H9 (cell line): ENCODE data around the gene FIBP. TPM values are rescaled to one million over a fixed set of nuclear protein-coding genes. Genes with fewer than 3 reads are reported as not detected.

Experiments used
- DNase-seq: peaks from one replicate; pipeline ENCODE4 v3.0.0-alpha.2; 2017
- H2AFZ ChIP-seq: one replicate; pipeline ENCODE4 v1.6.1; 2013; ENCODE audit warnings: mild to moderate bottlenecking, low read length, control low read depth, moderate library complexity
- H2AK5ac ChIP-seq: 2 replicates; pipeline ENCODE4 v1.6.1; 2013; ENCODE audit warnings: low read length, control low read depth, mixed read lengths; ENCODE audit not compliant: insufficient read length
- H2BK120ac ChIP-seq: one replicate; pipeline ENCODE4 v1.6.1; 2013; ENCODE audit warnings: low read depth, mild to moderate bottlenecking, low read length, control low read depth, inconsistent platforms; ENCODE audit not compliant: poor library complexity, severe bottlenecking
- H2BK12ac ChIP-seq: 2 replicates; pipeline ENCODE4 v1.6.1; 2013; ENCODE audit warnings: low read length, control low read depth, mixed read lengths, low read depth; ENCODE audit not compliant: insufficient read length
- H2BK15ac ChIP-seq: 2 replicates; pipeline ENCODE4 v1.6.1; 2013; ENCODE audit warnings: low read depth, low read length, control low read depth
- H2BK20ac ChIP-seq: one replicate; pipeline ENCODE4 v1.6.1; 2013; ENCODE audit warnings: low read depth, mild to moderate bottlenecking, low read length, control low read depth, inconsistent platforms; ENCODE audit not compliant: poor library complexity, severe bottlenecking
- H2BK5ac ChIP-seq: 2 replicates; pipeline ENCODE4 v1.6.1; 2013; ENCODE audit warnings: low read length, control low read depth, mixed read lengths; ENCODE audit not compliant: insufficient read length
- H3K14ac ChIP-seq: 2 replicates; pipeline ENCODE4 v1.6.1; 2013; ENCODE audit warnings: low read length, control low read depth; ENCODE audit not compliant: insufficient read depth
- H3K18ac ChIP-seq: 2 replicates; pipeline ENCODE4 v1.6.1; 2013; ENCODE audit warnings: low read depth, mild to moderate bottlenecking, mixed read lengths, low read length, control low read depth; ENCODE audit not compliant: insufficient read length
- H3K23ac ChIP-seq: 2 replicates; pipeline ENCODE4 v1.6.1; 2013; ENCODE audit warnings: low read length, control low read depth, mixed read lengths, low read depth; ENCODE audit not compliant: insufficient read length
- H3K23me2 ChIP-seq: 2 replicates; pipeline ENCODE4 v1.6.1; 2013; ENCODE audit warnings: low read depth, mild to moderate bottlenecking, mixed read lengths, low read length, control low read depth; ENCODE audit not compliant: insufficient read length, poor library complexity, severe bottlenecking
- H3K27ac ChIP-seq: 2 replicates; pipeline ENCODE4 v1.5.1; 2013; ENCODE audit warnings: low read length, control low read depth, mixed read lengths, low read depth; ENCODE audit not compliant: insufficient read length
- H3K27me3 ChIP-seq: 2 replicates; pipeline ENCODE4 v1.6.1; 2013; ENCODE audit warnings: low read length, control low read depth, inconsistent platforms; ENCODE audit not compliant: insufficient read depth
- H3K4ac ChIP-seq: 2 replicates; pipeline ENCODE4 v1.6.1; 2013; ENCODE audit warnings: low read depth, mild to moderate bottlenecking, control low read depth, inconsistent platforms, low read length, moderate library complexity
- H3K4me1 ChIP-seq: 2 replicates; pipeline ENCODE4 v1.6.1; 2013; ENCODE audit warnings: low read length, control low read depth, inconsistent platforms; ENCODE audit not compliant: insufficient read depth
- H3K4me2 ChIP-seq: 2 replicates; pipeline ENCODE4 v1.6.1; 2013; ENCODE audit warnings: low read length, control low read depth, mixed read lengths; ENCODE audit not compliant: insufficient read length, insufficient read depth
- H3K56ac ChIP-seq: 2 replicates; pipeline ENCODE4 v1.6.1; 2013; ENCODE audit warnings: low read depth, mild to moderate bottlenecking, mixed read lengths, low read length, control low read depth; ENCODE audit not compliant: insufficient read length
- H3K79me1 ChIP-seq: 2 replicates; pipeline ENCODE4 v1.6.1; 2013; ENCODE audit warnings: low read depth, mild to moderate bottlenecking, moderate library complexity, low read length, control low read depth, inconsistent platforms; ENCODE audit not compliant: insufficient read depth, poor library complexity, severe bottlenecking
- H3K79me2 ChIP-seq: 2 replicates; pipeline ENCODE4 v1.6.1; 2013; ENCODE audit warnings: low read length, control low read depth, inconsistent platforms; ENCODE audit not compliant: insufficient read depth
- H3K9ac ChIP-seq: 2 replicates; pipeline ENCODE4 v1.6.1; 2013; ENCODE audit warnings: low read length, control low read depth, mixed read lengths; ENCODE audit not compliant: insufficient read length; ENCODE audit errors: extremely low read depth
- H3K9me3 ChIP-seq: one replicate; pipeline ENCODE4 v1.6.1; 2013; ENCODE audit warnings: low read depth, low read length, inconsistent platforms; ENCODE audit not compliant: control insufficient read depth
- H3T11ph ChIP-seq: one replicate; pipeline ENCODE4 v1.6.1; 2013; ENCODE audit warnings: mild to moderate bottlenecking, low read length, control low read depth, inconsistent platforms
- H4K20me1 ChIP-seq: one replicate; pipeline ENCODE4 v1.6.1; 2013; ENCODE audit not compliant: control insufficient read depth, insufficient read length, insufficient read depth
- H4K5ac ChIP-seq: 2 replicates; pipeline ENCODE4 v1.6.1; 2013; ENCODE audit warnings: low read depth, mild to moderate bottlenecking, mixed read lengths, low read length, control low read depth; ENCODE audit not compliant: insufficient read length
- H4K8ac ChIP-seq: replicated peaks from 2 replicates; pipeline ENCODE4 v1.6.1; 2013; ENCODE audit warnings: low read length, control low read depth, mixed read lengths, low read depth; ENCODE audit not compliant: insufficient read length
- H4K91ac ChIP-seq: 2 replicates; pipeline ENCODE4 v1.6.1; 2013; ENCODE audit warnings: low read depth, mild to moderate bottlenecking, moderate library complexity, mixed read lengths, low read length, control low read depth; ENCODE audit not compliant: insufficient read length
- H3K27ac Mint-ChIP-seq, 3 experiments: 2 replicates in 2 of 3; 3 replicates in 1 of 3; pipeline ENCODE4 v1.8.0; 2020 to 2021; ENCODE audit warnings: mixed read lengths in 3 of 3, mild to moderate bottlenecking in 1 of 3, moderate library complexity in 1 of 3
- H3K27me3 Mint-ChIP-seq: 2 replicates; pipeline ENCODE4 v1.8.0; 2021; ENCODE audit warnings: low read depth, mild to moderate bottlenecking, moderate library complexity, mixed read lengths
- H3K36me3 Mint-ChIP-seq, 3 experiments: 2 replicates in 2 of 3; 3 replicates in 1 of 3; pipeline ENCODE4 v1.8.0; 2020 to 2021; ENCODE audit warnings: low read depth in 3 of 3, mixed read lengths in 3 of 3; ENCODE audit not compliant: insufficient read depth in 1 of 3
- H3K4me1 Mint-ChIP-seq, 2 experiments: 2 replicates each; pipeline ENCODE4 v1.8.0; 2020; ENCODE audit warnings: mixed read lengths in 2 of 2
- H3K4me3 Mint-ChIP-seq, 2 experiments: 2 replicates in 1 of 2; 3 replicates in 1 of 2; pipeline ENCODE4 v1.8.0; 2020 to 2021; ENCODE audit warnings: mild to moderate bottlenecking in 2 of 2, mixed read lengths in 2 of 2, moderate library complexity in 1 of 2
- H3K9me3 Mint-ChIP-seq, 2 experiments: 2 replicates in 1 of 2; 3 replicates in 1 of 2; pipeline ENCODE4 v1.8.0; 2020; ENCODE audit warnings: mild to moderate bottlenecking in 2 of 2, mixed read lengths in 2 of 2, moderate library complexity in 1 of 2
- WGBS: extraction: QIAGEN DNeasy Blood & Tissue Kit; methylation state at CpG from one replicate; pipeline ENCODE4 v1.1.7; 2013; ENCODE audit warnings: missing lambda C conversion rate, low lambda C conversion rate, mixed read lengths; ENCODE audit not compliant: insufficient read length; ENCODE audit errors: extremely low coverage; 5-methylcytosine and 5-hydroxymethylcytosine counted together
- total RNA-seq: library from RNA; stranded (reverse); gene quantifications from 2 replicates; pipeline ENCODE4 v1.2.1, GENCODE V29; 2021
- TF ChIP-seq, protein P1 (sequence below): fragments of 200-600 bp; sonication (generic); conservative IDR thresholded peaks from 3 replicates; pipeline ENCODE4 v1.8.0; 2021; ENCODE audit warnings: antibody characterized with exemption, mild to moderate bottlenecking

Gene FIBP
- total RNA-seq, 1 experiment from 2014 or later: 87.0 TPM

DNA sequence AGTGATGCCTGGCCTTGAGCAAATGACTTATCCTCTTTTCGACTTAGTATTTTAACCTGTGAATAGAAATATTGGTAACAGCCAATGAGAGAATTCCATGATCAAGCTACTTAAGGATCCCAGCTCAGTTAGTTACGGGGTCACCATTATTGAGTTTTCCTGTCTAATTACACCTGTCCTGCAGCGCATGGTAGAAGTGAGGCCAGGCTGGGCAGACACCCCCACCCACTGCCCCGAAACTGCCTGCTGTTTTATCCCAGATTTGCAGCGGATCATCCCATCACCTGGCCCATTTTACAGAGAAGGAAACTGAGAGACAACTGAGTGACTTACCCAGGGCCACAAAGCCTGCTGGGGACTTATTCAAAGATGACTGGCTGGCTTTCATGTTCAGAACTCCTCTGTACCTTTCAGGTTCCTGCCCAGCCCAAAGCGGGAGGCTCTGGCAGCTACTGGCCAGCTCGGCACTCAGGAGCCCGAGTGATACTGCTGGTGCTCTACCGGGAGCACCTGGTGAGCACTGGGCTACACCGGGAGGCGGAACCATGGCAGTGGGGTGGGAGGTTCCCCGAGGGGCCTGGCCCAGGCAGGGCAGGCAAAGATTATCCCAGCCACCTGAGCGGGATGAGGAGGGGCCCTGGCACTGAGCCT is 26.6 kb downstream of the FIBP start:
- Histone ChIP-seq H3K4ac (no peak overlapping the region), H4K5ac (no peak overlapping the region), H4K20me1 (peaks cover 2% of the 10 kb centered on the region), H2BK15ac (no peak overlapping the region), H4K8ac (no peak overlapping the region), H3K27ac (no peak overlapping the region), H3K23ac (no peak overlapping the region), H3K18ac (no peak overlapping the region), H2BK5ac (no peak overlapping the region), H2BK12ac (no peak overlapping the region), H2AFZ (no peak overlapping the region), H2BK120ac (no peak overlapping the region), H3K23me2 (peaks cover 22% of the 10 kb centered on the region), H3K4me1 (no peaks in the 10 kb centered on the region), H2AK5ac (no peak overlapping the region), H2BK20ac (no peak overlapping the region), H3T11ph (no peak overlapping the region), H3K56ac (no peak overlapping the region), H4K91ac (no peak overlapping the region), H3K9me3 (no peaks in the 10 kb centered on the region), H3K9ac (peak overlapping the region; percentile 85), H3K27me3 (no peaks in the 10 kb centered on the region), H3K79me1 (no peaks in the 10 kb centered on the region), H3K79me2 (peaks cover 3% of the 10 kb centered on the region; the same call in 1 of the 2 replicates), H3K14ac (no peak overlapping the region), H3K4me2 (peak overlapping the region; percentile 92)
- peaks cover 0 to 3% of the 10 kb centered on the region in 2 experiments; a peak in 1 of 5 replicates for H3K9me3 Mint-ChIP-seq
- peaks cover 20% of the 10 kb centered on the region in 2 experiments for H3K4me1 Mint-ChIP-seq
- TF ChIP-seq, protein P1, sequence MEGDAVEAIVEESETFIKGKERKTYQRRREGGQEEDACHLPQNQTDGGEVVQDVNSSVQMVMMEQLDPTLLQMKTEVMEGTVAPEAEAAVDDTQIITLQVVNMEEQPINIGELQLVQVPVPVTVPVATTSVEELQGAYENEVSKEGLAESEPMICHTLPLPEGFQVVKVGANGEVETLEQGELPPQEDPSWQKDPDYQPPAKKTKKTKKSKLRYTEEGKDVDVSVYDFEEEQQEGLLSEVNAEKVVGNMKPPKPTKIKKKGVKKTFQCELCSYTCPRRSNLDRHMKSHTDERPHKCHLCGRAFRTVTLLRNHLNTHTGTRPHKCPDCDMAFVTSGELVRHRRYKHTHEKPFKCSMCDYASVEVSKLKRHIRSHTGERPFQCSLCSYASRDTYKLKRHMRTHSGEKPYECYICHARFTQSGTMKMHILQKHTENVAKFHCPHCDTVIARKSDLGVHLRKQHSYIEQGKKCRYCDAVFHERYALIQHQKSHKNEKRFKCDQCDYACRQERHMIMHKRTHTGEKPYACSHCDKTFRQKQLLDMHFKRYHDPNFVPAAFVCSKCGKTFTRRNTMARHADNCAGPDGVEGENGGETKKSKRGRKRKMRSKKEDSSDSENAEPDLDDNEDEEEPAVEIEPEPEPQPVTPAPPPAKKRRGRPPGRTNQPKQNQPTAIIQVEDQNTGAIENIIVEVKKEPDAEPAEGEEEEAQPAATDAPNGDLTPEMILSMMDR: no peak
- peak overlapping the region; percentile 78 to 93 for H3K4me3 Mint-ChIP-seq
- H3K36me3 Mint-ChIP-seq: peaks cover 26 to 41% (median 40%) of the 10 kb centered on the region in 3 experiments
- no peak overlapping the region for H3K27ac Mint-ChIP-seq
- peak; percentile 23 for DNase-seq
- WGBS: no CpG with 5 or more reads among the region's 13 CpGs
- no peaks in the 10 kb centered on the region for H3K27me3 Mint-ChIP-seq
